ENCODE measurements around the gene TLL2. TPM values are rescaled to one million over a fixed set of nuclear protein-coding genes. Genes with fewer than 3 reads are reported as not detected.

TLL2 gene
- total RNA-seq, 1 donor from 2014 or later = 2.8 TPM

DNA sequence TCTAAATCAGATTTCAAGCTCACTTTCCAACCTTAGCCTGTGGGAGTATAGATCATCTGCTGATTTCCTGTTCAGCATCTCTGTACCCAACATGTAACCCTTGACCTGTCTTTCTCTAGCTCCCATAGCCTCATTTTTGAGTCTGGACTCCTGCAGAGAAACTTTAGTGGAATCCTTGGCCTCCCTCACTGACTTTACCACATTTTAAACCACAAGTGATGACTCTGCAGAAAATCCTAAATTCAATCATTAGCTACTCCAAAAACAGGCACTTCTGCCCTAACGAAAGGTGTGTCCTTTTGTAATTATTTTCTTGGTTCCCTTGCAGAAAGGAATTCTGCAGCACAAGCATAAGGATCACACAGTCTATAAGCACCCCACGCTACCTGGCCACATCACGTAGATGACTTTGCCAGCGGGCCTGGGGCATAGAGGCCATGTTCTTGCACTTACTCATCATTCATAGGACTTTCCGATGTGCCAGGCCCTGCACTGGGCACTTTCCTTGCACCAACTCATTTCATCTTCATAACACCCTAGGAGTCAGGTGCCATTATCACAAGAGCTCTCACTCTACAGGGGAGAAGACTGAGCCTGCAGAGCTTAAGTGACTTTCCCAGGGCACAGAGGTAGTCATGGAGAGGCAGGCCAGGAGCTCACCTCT lies 97.7 kb downstream of the TLL2 start:
- DNase-seq (ENCODE audit: low read depth) = peak; percentile 19
- TF ChIP-seq, protein P1, sequence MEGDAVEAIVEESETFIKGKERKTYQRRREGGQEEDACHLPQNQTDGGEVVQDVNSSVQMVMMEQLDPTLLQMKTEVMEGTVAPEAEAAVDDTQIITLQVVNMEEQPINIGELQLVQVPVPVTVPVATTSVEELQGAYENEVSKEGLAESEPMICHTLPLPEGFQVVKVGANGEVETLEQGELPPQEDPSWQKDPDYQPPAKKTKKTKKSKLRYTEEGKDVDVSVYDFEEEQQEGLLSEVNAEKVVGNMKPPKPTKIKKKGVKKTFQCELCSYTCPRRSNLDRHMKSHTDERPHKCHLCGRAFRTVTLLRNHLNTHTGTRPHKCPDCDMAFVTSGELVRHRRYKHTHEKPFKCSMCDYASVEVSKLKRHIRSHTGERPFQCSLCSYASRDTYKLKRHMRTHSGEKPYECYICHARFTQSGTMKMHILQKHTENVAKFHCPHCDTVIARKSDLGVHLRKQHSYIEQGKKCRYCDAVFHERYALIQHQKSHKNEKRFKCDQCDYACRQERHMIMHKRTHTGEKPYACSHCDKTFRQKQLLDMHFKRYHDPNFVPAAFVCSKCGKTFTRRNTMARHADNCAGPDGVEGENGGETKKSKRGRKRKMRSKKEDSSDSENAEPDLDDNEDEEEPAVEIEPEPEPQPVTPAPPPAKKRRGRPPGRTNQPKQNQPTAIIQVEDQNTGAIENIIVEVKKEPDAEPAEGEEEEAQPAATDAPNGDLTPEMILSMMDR (IDR thresholded peaks at IDR 0.05; ENCODE audit: insufficient read depth, low read length, poor library complexity, severe bottlenecking) = no peak
- H3K27me3 ChIP-seq (ENCODE audit: control insufficient read depth, insufficient read depth, low read length) = no peaks in the 10 kb centered on the region
- H3K4me3 ChIP-seq (ENCODE audit: low read depth, low read length) = no peak overlapping the region
- no peaks in the 10 kb centered on the region for H3K36me3 ChIP-seq (ENCODE audit: control insufficient read depth, insufficient read depth, low read length)

DNA sequence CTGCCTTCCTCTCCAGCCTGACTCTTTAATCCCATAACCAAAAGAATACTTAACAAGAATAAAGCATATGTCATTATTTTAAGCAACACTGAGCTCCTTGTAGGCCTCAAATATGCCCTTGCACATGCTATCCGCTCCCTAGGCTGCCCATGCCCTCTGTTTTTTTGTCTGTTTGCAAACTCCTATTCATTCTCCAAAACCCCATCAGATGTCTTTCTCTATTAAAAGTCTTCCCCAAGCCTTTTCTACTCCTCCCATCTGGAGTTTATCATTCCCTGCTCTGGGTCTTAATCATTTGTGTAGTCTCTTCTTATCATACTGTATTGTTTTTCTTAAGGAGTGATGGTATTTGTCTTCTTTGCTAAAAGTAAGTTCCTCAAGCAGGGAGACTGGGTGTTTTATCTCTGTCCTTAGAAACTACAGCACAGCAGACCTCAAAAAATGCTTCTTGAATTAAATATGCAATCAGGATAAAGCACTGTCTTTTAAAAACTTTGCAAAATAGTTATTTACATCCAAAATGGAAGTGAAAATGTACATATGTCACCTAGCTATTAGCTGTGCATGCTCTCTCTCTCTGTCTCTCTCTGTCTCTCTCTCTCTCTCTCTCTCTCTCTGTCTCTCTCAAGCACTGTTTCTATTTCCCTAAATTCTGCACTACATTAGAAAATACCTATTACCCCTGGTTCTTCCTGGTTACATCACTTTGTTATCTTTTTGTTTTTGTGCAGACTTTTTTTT lies 98.4 kb downstream of the TLL2 start:
- no peak for DNase-seq (ENCODE audit: low read depth)
- no peak overlapping the region for H3K4me3 ChIP-seq (ENCODE audit: low read depth, low read length)
- TF ChIP-seq, protein P1 (IDR thresholded peaks at IDR 0.05; ENCODE audit: insufficient read depth, low read length, poor library complexity, severe bottlenecking) = no peak

GRCh38 chr10:96414303-96414702 lies 99.4 kb downstream of the TLL2 start:
- TF ChIP-seq, protein P1 (IDR thresholded peaks at IDR 0.05; ENCODE audit: insufficient read depth, low read length, poor library complexity, severe bottlenecking) = no peak
- H3K36me3 ChIP-seq (ENCODE audit: control insufficient read depth, insufficient read depth, low read length) = no peaks in the 10 kb centered on the region
- no peak for DNase-seq (ENCODE audit: low read depth)
- H3K4me3 ChIP-seq (ENCODE audit: low read depth, low read length) = no peak overlapping the region
- H3K27me3 ChIP-seq (ENCODE audit: control insufficient read depth, insufficient read depth, low read length) = no peaks in the 10 kb centered on the region

More for the DNA sequence above, 98.4 kb downstream of the TLL2 start:
- no peaks in the 10 kb centered on the region for H3K36me3 ChIP-seq (ENCODE audit: control insufficient read depth, insufficient read depth, low read length)
- H3K27me3 ChIP-seq (ENCODE audit: control insufficient read depth, insufficient read depth, low read length) = no peaks in the 10 kb centered on the region

GRCh38 chr10:96413151-96413787 lies 100.5 kb downstream of the TLL2 start:
- no peaks in the 10 kb centered on the region for H3K36me3 ChIP-seq (ENCODE audit: control insufficient read depth, insufficient read depth, low read length)

DNA sequence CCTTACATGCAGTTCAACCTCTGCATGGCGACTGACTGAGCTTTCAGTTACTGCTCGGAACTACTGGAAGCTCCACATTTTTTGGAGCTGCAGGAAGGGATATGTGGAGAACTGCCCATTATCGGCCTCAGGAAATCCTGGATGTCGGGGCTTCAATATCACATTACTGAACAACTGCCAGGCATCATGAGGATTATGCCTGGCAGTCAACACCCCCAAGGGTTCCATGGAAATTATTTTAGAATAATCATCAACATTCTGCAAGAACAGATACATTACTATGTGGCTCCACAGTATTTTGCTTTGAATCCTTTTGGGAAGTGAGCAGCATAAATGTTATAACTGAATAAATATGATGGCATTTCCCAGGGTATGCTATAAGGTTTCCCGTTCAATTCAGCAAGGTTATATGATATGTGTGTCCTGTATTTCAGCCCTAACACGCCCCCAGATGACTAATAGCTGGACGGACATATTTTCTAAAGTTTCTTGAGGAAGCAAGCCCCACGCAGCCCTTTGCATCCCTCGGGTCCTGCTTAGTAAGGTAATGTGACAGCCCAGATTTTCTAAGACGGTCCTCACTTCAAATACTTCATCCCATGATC lies 101.9 kb downstream of the TLL2 start:
- Histone ChIP-seq H3K36me3 (ENCODE audit: control insufficient read depth, insufficient read depth, low read length) (no peaks in the 10 kb centered on the region), H3K27me3 (ENCODE audit: control insufficient read depth, insufficient read depth, low read length) (no peaks in the 10 kb centered on the region), H3K4me3 (ENCODE audit: low read depth, low read length) (no peak overlapping the region)
- no peak for DNase-seq (ENCODE audit: low read depth)
- TF ChIP-seq, protein P1 (IDR thresholded peaks at IDR 0.05; ENCODE audit: insufficient read depth, low read length, poor library complexity, severe bottlenecking) = no peak

More at GRCh38 chr10:96413151-96413787, 100.5 kb downstream of the TLL2 start:
- Histone ChIP-seq H3K4me3 (ENCODE audit: low read depth, low read length) (no peak overlapping the region), H3K27me3 (ENCODE audit: control insufficient read depth, insufficient read depth, low read length) (no peaks in the 10 kb centered on the region)
- DNase-seq (ENCODE audit: low read depth) = no peak
- TF ChIP-seq, protein P1 (IDR thresholded peaks at IDR 0.05; ENCODE audit: insufficient read depth, low read length, poor library complexity, severe bottlenecking) = peak; percentile 20
